Liver (tissue), 9 donors: ENCODE results near the gene STN1. TPM values are rescaled to one million over a fixed set of nuclear protein-coding genes. Genes with fewer than 3 reads are reported as not detected.

ENCODE experiments used
- DNase-seq: peaks from one replicate; pipeline ENCODE4 v3.0.0-alpha.2; 2017; ENCODE audit warnings: low spot score
- H3K27ac ChIP-seq, 2 donors: one replicate each; pipeline ENCODE4 v1.7.0; 2013; ENCODE audit warnings: inconsistent platforms in 2 of 2, low read length in 2 of 2, control low read depth in 1 of 2, low read depth in 1 of 2, mild to moderate bottlenecking in 1 of 2
- H3K27me3 ChIP-seq, 4 donors: one replicate each; pipeline versions ENCODE4 v1.6.1 to v1.7.0; 2013; ENCODE audit warnings: low read length in 3 of 4, inconsistent platforms in 1 of 4, mild to moderate bottlenecking in 1 of 4, moderate library complexity in 1 of 4; ENCODE audit not compliant: control insufficient read depth in 4 of 4, insufficient read depth in 4 of 4
- H3K36me3 ChIP-seq, 4 donors: one replicate each; pipeline versions ENCODE4 v1.6.1 to v1.7.0; 2013; ENCODE audit warnings: low read length in 3 of 4, mild to moderate bottlenecking in 3 of 4, low read depth in 1 of 4, moderate library complexity in 1 of 4; ENCODE audit not compliant: control insufficient read depth in 4 of 4, insufficient read depth in 3 of 4
- H3K4me1 ChIP-seq, 4 donors: one replicate each; pipeline versions ENCODE4 v1.6.1 to v1.7.0; 2013; ENCODE audit warnings: low read length in 3 of 4, mild to moderate bottlenecking in 3 of 4, moderate library complexity in 1 of 4; ENCODE audit not compliant: control insufficient read depth in 4 of 4, insufficient read depth in 4 of 4
- H3K4me3 ChIP-seq, 3 donors: one replicate each; pipeline versions ENCODE4 v1.6.1 to v1.7.0; 2013; ENCODE audit warnings: low read length in 3 of 3, control low read depth in 1 of 3, low read depth in 1 of 3, mild to moderate bottlenecking in 1 of 3
- H3K9ac ChIP-seq, 2 donors: one replicate each; pipeline ENCODE4 v1.7.0; 2013; ENCODE audit warnings: low read length in 2 of 2, mild to moderate bottlenecking in 2 of 2, moderate library complexity in 2 of 2, control low read depth in 1 of 2, low read depth in 1 of 2
- H3K9me3 ChIP-seq, 4 donors: one replicate each; pipeline versions ENCODE4 v1.6.1 to v1.7.0; 2013; ENCODE audit warnings: low read length in 3 of 4; ENCODE audit not compliant: control insufficient read depth in 4 of 4
- FOXA2 ChIP-seq: IDR thresholded peaks from 2 replicates; pipeline ENCODE4 v1.6.1; 2016; ENCODE audit warnings: antibody characterized with exemption
- HNF4G ChIP-seq: IDR thresholded peaks from 2 replicates; pipeline ENCODE4 v1.6.1; 2016; ENCODE audit warnings: antibody characterized with exemption
- JUND ChIP-seq, 2 donors: IDR thresholded peaks; 2 replicates each; pipeline ENCODE4 v1.6.1; 2016; ENCODE audit warnings: antibody characterized with exemption in 2 of 2
- WGBS: extraction: QIAGEN DNeasy Blood & Tissue Kit; methylation state at CpG from one replicate; pipeline ENCODE4 v1.1.7; 2013; 5-methylcytosine and 5-hydroxymethylcytosine counted together
- polyA plus RNA-seq, 2 donors: library from polyadenylated mRNA; stranded (reverse) in 1 of 2; unstranded in 1 of 2; fragments of 200-250 nt in 1 of 2; fragments of >200 nt in 1 of 2; fragmentation: Nextera tagmentation in 1 of 2; extraction: Ambion mirVana in 1 of 2; gene quantifications; one replicate each; pipeline versions ENCODE4 v1.2.1 to v1.2.3, GENCODE V29; 2013 to 2015
- total RNA-seq, 2 donors: library from RNA; depleted of rRNA; stranded (reverse); fragments of >200 nt; gene quantifications; one replicate each; pipeline ENCODE4 v1.2.3, GENCODE V29; 2014
- TF ChIP-seq, protein P1 (sequence below): IDR thresholded peaks from 2 replicates; pipeline ENCODE4 v1.6.1; 2016; ENCODE audit warnings: antibody characterized with exemption
- TF ChIP-seq, protein P2 (sequence below): IDR thresholded peaks from 2 replicates; pipeline ENCODE4 v1.6.1; 2016; ENCODE audit warnings: antibody characterized with exemption, mild to moderate bottlenecking
- TF ChIP-seq, protein P3 (sequence below): fragments of 150-350 bp; IDR thresholded peaks from 2 replicates; pipeline ENCODE4 v1.5.1; 2017; ENCODE audit warnings: improper control_type of control experiment, low read depth, low read length; ENCODE audit not compliant: missing input control
- donor health status: healthy.
- donor health status: healthy.
- donor health status: healthy.
- donor health status: healthy.
- donor health status: healthy.

The STN1 gene
- total and polyA plus RNA-seq, 4 donors, result 6.9 to 12.9 (median 8.0) TPM

DNA sequence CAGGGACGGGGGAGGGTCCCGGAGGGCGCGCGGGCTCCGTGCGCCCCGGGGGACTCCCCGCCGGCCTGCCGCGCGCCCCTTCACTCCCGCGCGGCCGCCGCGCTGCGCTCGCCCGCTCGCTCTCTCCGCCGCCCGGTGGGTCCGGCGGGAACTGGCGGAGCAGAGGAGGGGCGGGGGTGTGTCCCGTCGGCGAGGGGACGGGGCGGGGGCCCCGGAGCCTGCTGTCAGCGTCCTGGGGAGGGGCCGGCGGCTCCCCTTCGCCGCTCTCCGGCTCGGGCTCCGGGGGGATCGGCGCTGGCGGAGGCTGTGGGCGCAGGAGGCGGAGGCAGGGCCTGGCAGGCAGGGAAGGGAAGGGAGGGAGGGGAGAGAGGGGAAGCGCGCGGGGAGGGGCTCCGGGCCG is 62.6 kb downstream of the STN1 start, which contains the start of gene SH3PXD2A:
Gene SH3PXD2A, minus strand, starts transcription at position 153 of the 400 bp plus-strand sequence. CDS start 310 bp downstream, outside the sequence.
- Histone ChIP-seq H3K27ac (peak within 1 kb of the TSS; percentile 51 to 57), H3K4me3 (peak within 1 kb of the TSS; percentile 60 to 78 (median 70)), H3K4me1 (peaks cover 2 to 33% (median 27%) of the 10 kb centered on the region in 4 donors), H3K27me3 (no peaks in the 10 kb centered on the region), H3K9ac (no peak within 1 kb of the TSS), H3K36me3 (no peaks in the 10 kb centered on the region), H3K9me3 (no peaks in the 10 kb centered on the region)
- WGBS, result under 1% methylated on average over 54 of the region's 54 CpGs
- TF ChIP-seq, protein P1, sequence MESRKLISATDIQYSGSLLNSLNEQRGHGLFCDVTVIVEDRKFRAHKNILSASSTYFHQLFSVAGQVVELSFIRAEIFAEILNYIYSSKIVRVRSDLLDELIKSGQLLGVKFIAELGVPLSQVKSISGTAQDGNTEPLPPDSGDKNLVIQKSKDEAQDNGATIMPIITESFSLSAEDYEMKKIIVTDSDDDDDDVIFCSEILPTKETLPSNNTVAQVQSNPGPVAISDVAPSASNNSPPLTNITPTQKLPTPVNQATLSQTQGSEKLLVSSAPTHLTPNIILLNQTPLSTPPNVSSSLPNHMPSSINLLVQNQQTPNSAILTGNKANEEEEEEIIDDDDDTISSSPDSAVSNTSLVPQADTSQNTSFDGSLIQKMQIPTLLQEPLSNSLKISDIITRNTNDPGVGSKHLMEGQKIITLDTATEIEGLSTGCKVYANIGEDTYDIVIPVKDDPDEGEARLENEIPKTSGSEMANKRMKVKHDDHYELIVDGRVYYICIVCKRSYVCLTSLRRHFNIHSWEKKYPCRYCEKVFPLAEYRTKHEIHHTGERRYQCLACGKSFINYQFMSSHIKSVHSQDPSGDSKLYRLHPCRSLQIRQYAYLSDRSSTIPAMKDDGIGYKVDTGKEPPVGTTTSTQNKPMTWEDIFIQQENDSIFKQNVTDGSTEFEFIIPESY, result no peak
- TF ChIP-seq JUND (IDR thresholded peaks at IDR 0.05) (no peak), FOXA2 (no peak)
- TF ChIP-seq, protein P2, sequence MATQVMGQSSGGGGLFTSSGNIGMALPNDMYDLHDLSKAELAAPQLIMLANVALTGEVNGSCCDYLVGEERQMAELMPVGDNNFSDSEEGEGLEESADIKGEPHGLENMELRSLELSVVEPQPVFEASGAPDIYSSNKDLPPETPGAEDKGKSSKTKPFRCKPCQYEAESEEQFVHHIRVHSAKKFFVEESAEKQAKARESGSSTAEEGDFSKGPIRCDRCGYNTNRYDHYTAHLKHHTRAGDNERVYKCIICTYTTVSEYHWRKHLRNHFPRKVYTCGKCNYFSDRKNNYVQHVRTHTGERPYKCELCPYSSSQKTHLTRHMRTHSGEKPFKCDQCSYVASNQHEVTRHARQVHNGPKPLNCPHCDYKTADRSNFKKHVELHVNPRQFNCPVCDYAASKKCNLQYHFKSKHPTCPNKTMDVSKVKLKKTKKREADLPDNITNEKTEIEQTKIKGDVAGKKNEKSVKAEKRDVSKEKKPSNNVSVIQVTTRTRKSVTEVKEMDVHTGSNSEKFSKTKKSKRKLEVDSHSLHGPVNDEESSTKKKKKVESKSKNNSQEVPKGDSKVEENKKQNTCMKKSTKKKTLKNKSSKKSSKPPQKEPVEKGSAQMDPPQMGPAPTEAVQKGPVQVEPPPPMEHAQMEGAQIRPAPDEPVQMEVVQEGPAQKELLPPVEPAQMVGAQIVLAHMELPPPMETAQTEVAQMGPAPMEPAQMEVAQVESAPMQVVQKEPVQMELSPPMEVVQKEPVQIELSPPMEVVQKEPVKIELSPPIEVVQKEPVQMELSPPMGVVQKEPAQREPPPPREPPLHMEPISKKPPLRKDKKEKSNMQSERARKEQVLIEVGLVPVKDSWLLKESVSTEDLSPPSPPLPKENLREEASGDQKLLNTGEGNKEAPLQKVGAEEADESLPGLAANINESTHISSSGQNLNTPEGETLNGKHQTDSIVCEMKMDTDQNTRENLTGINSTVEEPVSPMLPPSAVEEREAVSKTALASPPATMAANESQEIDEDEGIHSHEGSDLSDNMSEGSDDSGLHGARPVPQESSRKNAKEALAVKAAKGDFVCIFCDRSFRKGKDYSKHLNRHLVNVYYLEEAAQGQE, result no peak
- TF ChIP-seq, protein P3, sequence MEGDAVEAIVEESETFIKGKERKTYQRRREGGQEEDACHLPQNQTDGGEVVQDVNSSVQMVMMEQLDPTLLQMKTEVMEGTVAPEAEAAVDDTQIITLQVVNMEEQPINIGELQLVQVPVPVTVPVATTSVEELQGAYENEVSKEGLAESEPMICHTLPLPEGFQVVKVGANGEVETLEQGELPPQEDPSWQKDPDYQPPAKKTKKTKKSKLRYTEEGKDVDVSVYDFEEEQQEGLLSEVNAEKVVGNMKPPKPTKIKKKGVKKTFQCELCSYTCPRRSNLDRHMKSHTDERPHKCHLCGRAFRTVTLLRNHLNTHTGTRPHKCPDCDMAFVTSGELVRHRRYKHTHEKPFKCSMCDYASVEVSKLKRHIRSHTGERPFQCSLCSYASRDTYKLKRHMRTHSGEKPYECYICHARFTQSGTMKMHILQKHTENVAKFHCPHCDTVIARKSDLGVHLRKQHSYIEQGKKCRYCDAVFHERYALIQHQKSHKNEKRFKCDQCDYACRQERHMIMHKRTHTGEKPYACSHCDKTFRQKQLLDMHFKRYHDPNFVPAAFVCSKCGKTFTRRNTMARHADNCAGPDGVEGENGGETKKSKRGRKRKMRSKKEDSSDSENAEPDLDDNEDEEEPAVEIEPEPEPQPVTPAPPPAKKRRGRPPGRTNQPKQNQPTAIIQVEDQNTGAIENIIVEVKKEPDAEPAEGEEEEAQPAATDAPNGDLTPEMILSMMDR, result peak; percentile 24
- DNase-seq, result peak; percentile 51

DNA sequence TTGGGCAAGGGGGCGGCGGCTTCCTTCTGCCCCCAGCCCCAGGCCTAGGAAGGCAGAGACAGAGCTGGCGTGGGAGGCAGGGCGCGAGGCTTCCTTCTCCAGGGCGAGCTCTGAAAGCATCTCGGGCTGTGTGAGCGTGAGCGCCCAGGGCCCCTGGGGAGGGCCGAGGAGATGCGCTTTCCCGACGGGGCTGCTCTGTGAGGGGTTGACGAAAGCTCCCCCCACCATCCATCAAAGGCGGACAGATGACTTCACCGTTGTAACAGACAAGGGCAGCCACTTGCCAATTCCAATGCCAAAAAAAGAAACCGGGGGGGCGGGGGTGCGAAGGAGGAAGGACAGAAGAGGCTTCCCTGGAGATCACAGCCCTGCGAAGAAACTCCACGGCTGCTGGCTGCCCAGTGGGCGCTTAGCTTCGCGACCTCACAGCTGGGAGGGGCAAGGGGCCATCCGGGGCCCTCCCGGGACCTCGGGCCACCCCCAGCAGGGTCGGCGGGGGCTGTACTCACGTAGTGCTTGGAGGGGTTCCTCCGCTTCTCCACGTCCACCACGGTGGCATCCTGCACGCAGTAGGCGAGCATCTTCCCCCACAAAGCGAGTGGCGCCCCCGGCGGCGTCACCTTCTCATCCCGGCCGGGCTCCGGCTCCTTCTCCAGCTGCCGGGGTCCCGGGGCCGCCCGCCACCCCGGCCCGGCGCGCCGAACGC is 63.1 kb downstream of the STN1 start:
- WGBS, result 6% methylated on average over 53 of the region's 53 CpGs
- peaks cover 7 to 38% (median 27%) of the 10 kb centered on the region in 4 donors for H3K4me1 ChIP-seq
- no peaks in the 10 kb centered on the region for H3K9me3 ChIP-seq
- TF ChIP-seq HNF4G, result no peak
- TF ChIP-seq, protein P3, result peak; percentile 3
- H3K27me3 ChIP-seq, result no peaks in the 10 kb centered on the region
- no peak overlapping the region for H3K9ac ChIP-seq
- no peak for DNase-seq
- H3K36me3 ChIP-seq, result no peaks in the 10 kb centered on the region
- H3K27ac ChIP-seq, result peak overlapping the region in 1 of 2 donors; percentile 23
- H3K4me3 ChIP-seq, result peak overlapping the region; percentile 60 to 78 (median 66)
